Upper lobe of left lung (tissue), 4 donors: ENCODE data around the gene DGKI.

ENCODE experiments used
- EP300 ChIP-seq, 4 donors: sonication (generic); formaldehyde crosslinking; IDR thresholded peaks; one replicate each; pipeline ENCODE4 v1.5.1; 2017; ENCODE audit warnings: antibody characterized with exemption in 4 of 4, control low read depth in 2 of 4
- TF ChIP-seq, protein P1 (sequence below), 6 experiments: fragments of 450-650 bp in 4 of 6; fragments of 200-600 bp in 2 of 6; sonication (generic) in 2 of 6; IDR thresholded peaks; one replicate each; pipeline ENCODE4 v1.5.1; 2016 to 2019; ENCODE audit warnings: antibody characterized with exemption in 6 of 6

DNA sequence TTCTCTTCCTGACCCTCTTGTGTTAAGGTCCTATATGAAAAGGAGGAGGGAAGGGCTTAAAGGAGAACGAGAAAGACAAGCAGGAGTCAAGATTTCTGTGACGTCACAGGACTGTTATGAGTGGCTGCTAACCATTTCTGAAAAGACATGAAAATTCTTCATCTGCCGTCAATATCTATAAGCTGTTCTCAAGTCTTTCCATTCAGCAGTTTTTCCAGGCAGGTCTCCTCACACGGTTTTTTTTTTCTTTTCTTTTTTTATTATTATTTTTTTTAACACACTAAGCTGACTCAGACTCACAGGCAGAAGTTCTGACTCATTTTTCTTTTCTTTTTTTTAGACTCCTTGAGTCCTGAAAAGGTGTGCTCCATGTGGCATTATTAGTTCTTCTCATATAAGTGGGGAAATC is 72.0 kb downstream of the DGKI start:
- TF ChIP-seq, protein P1, sequence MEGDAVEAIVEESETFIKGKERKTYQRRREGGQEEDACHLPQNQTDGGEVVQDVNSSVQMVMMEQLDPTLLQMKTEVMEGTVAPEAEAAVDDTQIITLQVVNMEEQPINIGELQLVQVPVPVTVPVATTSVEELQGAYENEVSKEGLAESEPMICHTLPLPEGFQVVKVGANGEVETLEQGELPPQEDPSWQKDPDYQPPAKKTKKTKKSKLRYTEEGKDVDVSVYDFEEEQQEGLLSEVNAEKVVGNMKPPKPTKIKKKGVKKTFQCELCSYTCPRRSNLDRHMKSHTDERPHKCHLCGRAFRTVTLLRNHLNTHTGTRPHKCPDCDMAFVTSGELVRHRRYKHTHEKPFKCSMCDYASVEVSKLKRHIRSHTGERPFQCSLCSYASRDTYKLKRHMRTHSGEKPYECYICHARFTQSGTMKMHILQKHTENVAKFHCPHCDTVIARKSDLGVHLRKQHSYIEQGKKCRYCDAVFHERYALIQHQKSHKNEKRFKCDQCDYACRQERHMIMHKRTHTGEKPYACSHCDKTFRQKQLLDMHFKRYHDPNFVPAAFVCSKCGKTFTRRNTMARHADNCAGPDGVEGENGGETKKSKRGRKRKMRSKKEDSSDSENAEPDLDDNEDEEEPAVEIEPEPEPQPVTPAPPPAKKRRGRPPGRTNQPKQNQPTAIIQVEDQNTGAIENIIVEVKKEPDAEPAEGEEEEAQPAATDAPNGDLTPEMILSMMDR (IDR thresholded peaks at IDR 0.05), result no peak
- TF ChIP-seq EP300 (IDR thresholded peaks at IDR 0.05), result no peak
